K562 (cell line): ENCODE data around the gene PTGER4. TPM values are rescaled to one million over a fixed set of nuclear protein-coding genes. Genes with fewer than 3 reads are reported as not detected.

Source experiments
- ATAC-seq: fragments of 200-7000 bp; cut with Tn5 transposase; 3 replicates; pipeline ENCODE4 v1.9.1; 2020; ENCODE audit warnings: moderate library complexity
- BruUV-seq: library from RNA; stranded (reverse); fragments of 400-500 nt; replicated peaks from 2 replicates; lab custom pipeline; 2021; lab: Mats Ljungman, UMichigan
- CTCF ChIA-PET: fragments of 300-600 bp; formaldehyde crosslinking; extraction: SDS; loops from one replicate; lab custom pipeline; 2021; ENCODE audit warnings: low intra/inter-chr PET ratio; lab: Yijun Ruan, JAX
- POLR2A ChIA-PET: fragments of 300-600, 350-650 bp; sonication (Branson Sonifier 250); formaldehyde crosslinking; extraction: SDS; loops from one replicate; lab custom pipeline; 2021; ENCODE audit warnings: antibody characterized with exemption, inconsistent platforms; lab: Yijun Ruan, JAX
- DNase-seq, 4 experiments: peaks; one replicate each; pipeline versions ENCODE4 v3.0.0 to v3.0.0-alpha.2; 2011 to 2018; ENCODE audit warnings: low spot score in 3 of 4, mixed read lengths in 3 of 4; ENCODE audit errors: extremely low read depth in 1 of 4
- FAIRE-seq: peaks from 2 replicates; lab custom pipeline; 2011; peaks lifted over from hg19 to GRCh38; lab: Jason Lieb, UNC
- H2AFZ ChIP-seq: 2 replicates; pipeline ENCODE4 v1.6.0; 2011; ENCODE audit warnings: low read depth, low read length, control low read depth, inconsistent platforms
- H3K27ac ChIP-seq: fragments of 200-600 bp; 3 replicates; pipeline ENCODE4 v1.8.0; 2011; ENCODE audit warnings: low read depth, mild to moderate bottlenecking, control low read depth, inconsistent platforms, low read length, moderate library complexity, mixed read lengths; ENCODE audit errors: extremely low read depth
- H3K27me3 ChIP-seq, 2 experiments: fragments of 300-600 bp in 1 of 2; 2 replicates in 1 of 2; 3 replicates in 1 of 2; pipeline versions ENCODE4 v1.6.0 to v1.8.0; 2011; ENCODE audit warnings: inconsistent platforms in 2 of 2, low read length in 2 of 2, mild to moderate bottlenecking in 1 of 2, mixed read lengths in 1 of 2, moderate library complexity in 1 of 2; ENCODE audit not compliant: control insufficient read depth in 2 of 2, insufficient read depth in 2 of 2
- H3K36me3 ChIP-seq: fragments of 300-600 bp; 3 replicates; pipeline ENCODE4 v1.8.0; 2011; ENCODE audit warnings: mild to moderate bottlenecking, low read length, inconsistent platforms; ENCODE audit not compliant: control insufficient read depth, insufficient read depth
- H3K4me1 ChIP-seq, 2 experiments: fragments of 200-600 bp in 1 of 2; replicated peaks in 1 of 2; 2 replicates in 1 of 2; 3 replicates in 1 of 2; pipeline versions ENCODE4 v1.5.1 to v1.8.0; 2011; ENCODE audit warnings: inconsistent platforms in 2 of 2, low read length in 2 of 2, mild to moderate bottlenecking in 1 of 2, mixed read lengths in 1 of 2, moderate library complexity in 1 of 2; ENCODE audit not compliant: control insufficient read depth in 2 of 2, insufficient read depth in 2 of 2
- H3K4me2 ChIP-seq: 2 replicates; pipeline ENCODE4 v1.6.1; 2011; ENCODE audit warnings: low read length, control low read depth, inconsistent platforms, mixed read lengths; ENCODE audit not compliant: insufficient read depth
- H3K4me3 ChIP-seq: fragments of 200-600 bp; sonication (generic), shearing (Covaris generic); 2 replicates; pipeline ENCODE4 v1.5.1; 2016; ENCODE audit warnings: control low read depth, inconsistent platforms
- H3K79me2 ChIP-seq: fragments of 200-600 bp; 3 replicates; pipeline ENCODE4 v1.8.0; 2011; ENCODE audit warnings: low read length, inconsistent platforms; ENCODE audit not compliant: control insufficient read depth, insufficient read depth
- H3K9ac ChIP-seq, 2 experiments: 2 replicates each; pipeline versions ENCODE4 v1.6.0 to v1.6.1; 2011; ENCODE audit warnings: low read depth in 2 of 2, low read length in 2 of 2, control low read depth in 1 of 2, inconsistent platforms in 1 of 2, mild to moderate bottlenecking in 1 of 2, mixed read lengths in 1 of 2; ENCODE audit not compliant: insufficient read depth in 1 of 2
- H3K9me1 ChIP-seq: one replicate; pipeline ENCODE4 v1.6.0; 2011; ENCODE audit warnings: inconsistent platforms, mild to moderate bottlenecking, low read length, moderate library complexity; ENCODE audit not compliant: control insufficient read depth, insufficient read depth
- H3K9me3 ChIP-seq: replicated peaks from 2 replicates; pipeline ENCODE4 v1.5.1; 2011; ENCODE audit warnings: low read depth, low read length, inconsistent platforms; ENCODE audit not compliant: control insufficient read depth, insufficient read depth
- H4K20me1 ChIP-seq: replicated peaks from 2 replicates; pipeline ENCODE4 v1.6.1; 2011; ENCODE audit warnings: low read length, inconsistent platforms, mixed read lengths; ENCODE audit not compliant: control insufficient read depth, insufficient read depth
- CBX3 ChIP-seq, 2 experiments: IDR thresholded peaks; 1 replicate in 1 of 2; 2 replicates in 1 of 2; pipeline ENCODE4 v1.6.1; 2012; ENCODE audit warnings: inconsistent platforms in 2 of 2, low read length in 2 of 2, borderline replicate concordance in 1 of 2, control low read depth in 1 of 2
- E2F6 ChIP-seq, 2 experiments: IDR thresholded peaks; 2 replicates each; pipeline ENCODE4 v1.6.1; 2011; ENCODE audit warnings: borderline replicate concordance in 1 of 2, control low read depth in 1 of 2, low read depth in 1 of 2, low read length in 1 of 2, mild to moderate bottlenecking in 1 of 2, mixed read lengths in 1 of 2, moderate library complexity in 1 of 2; ENCODE audit not compliant: insufficient read depth in 1 of 2, insufficient read length in 1 of 2, poor library complexity in 1 of 2, severe bottlenecking in 1 of 2; ENCODE audit errors: extremely low read depth in 1 of 2
- EWSR1 ChIP-seq: fragments of 450-650 bp; IDR thresholded peaks from 2 replicates; pipeline ENCODE4 v1.6.1; 2018; ENCODE audit warnings: borderline replicate concordance, mild to moderate bottlenecking, low read depth, moderate library complexity; ENCODE audit not compliant: partially characterized antibody
- HDAC3 ChIP-seq: fragments of 450-650 bp; IDR thresholded peaks from 2 replicates; pipeline ENCODE4 v1.6.1; 2018; ENCODE audit warnings: borderline replicate concordance, mild to moderate bottlenecking, moderate library complexity; ENCODE audit not compliant: partially characterized antibody
- IRF9 ChIP-seq: fragments of 450-650 bp; IDR thresholded peaks from 2 replicates; pipeline ENCODE4 v1.6.1; 2016; ENCODE audit warnings: missing biosample characterization, missing genetic modification characterization
- KDM5B ChIP-seq: fragments of 200-600 bp; sonication (generic); IDR thresholded peaks from 2 replicates; pipeline ENCODE4 v1.6.1; 2012; ENCODE audit warnings: low read depth, mild to moderate bottlenecking, moderate library complexity, low read length, control low read depth, inconsistent platforms; ENCODE audit not compliant: insufficient replicate concordance
- PREB ChIP-seq: sonication (generic); formaldehyde crosslinking; IDR thresholded peaks from 2 replicates; pipeline ENCODE4 v1.8.1; 2023; ENCODE audit warnings: mild to moderate bottlenecking, missing genetic modification reagents
- PTRF ChIP-seq: fragments of 450-650 bp; IDR thresholded peaks from 2 replicates; pipeline ENCODE4 v1.6.1; 2016; ENCODE audit warnings: mild to moderate bottlenecking, missing genetic modification characterization, missing compliant biosample characterization
- PYGO2 ChIP-seq: fragments of 450-650 bp; IDR thresholded peaks from 2 replicates; pipeline ENCODE4 v1.6.1; 2016; ENCODE audit warnings: mild to moderate bottlenecking, missing genetic modification characterization, moderate library complexity, missing compliant biosample characterization
- SAP30 ChIP-seq: fragments of 200-600 bp; sonication (generic); IDR thresholded peaks from 2 replicates; pipeline ENCODE4 v1.6.1; 2012; ENCODE audit warnings: borderline replicate concordance, low read depth, mild to moderate bottlenecking, moderate library complexity, low read length, control low read depth, inconsistent platforms; ENCODE audit not compliant: insufficient read depth, poor library complexity, severe bottlenecking
- SP2 ChIP-seq: IDR thresholded peaks from 2 replicates; pipeline ENCODE4 v1.6.1; 2011; ENCODE audit warnings: mild to moderate bottlenecking, low read depth, low read length, moderate library complexity; ENCODE audit not compliant: poor library complexity, severe bottlenecking; ENCODE audit errors: extremely low read depth
- TCF15 ChIP-seq: fragments of 250-450 bp; sonication (Bioruptor Pico); IDR thresholded peaks from 2 replicates; pipeline ENCODE4 v1.8.0; 2022; ENCODE audit warnings: moderate library complexity, mild to moderate bottlenecking, inconsistent platforms
- WGBS: fragments of 100-300 bp; shearing (Covaris generic); methylation state at CpG from one replicate; pipeline ENCODE4 v1.1.6; 2016; ENCODE audit warnings: low coverage, mixed read lengths; ENCODE audit not compliant: insufficient coverage; ENCODE audit errors: missing lambda C conversion rate; 5-methylcytosine and 5-hydroxymethylcytosine counted together
- in situ Hi-C: fragments of 300-500 bp; cut with MboI; formaldehyde crosslinking; loops from 4 replicates; pipeline ENCODE4 v1.15.0; 2018; ENCODE audit warnings: inconsistent platforms, mixed read lengths
- intact Hi-C: fragments of 100-400 bp; cut with micrococcal nuclease; formaldehyde crosslinking; loops from 2 replicates; pipeline ENCODE4 v1.14.2; 2022
- polyA plus RNA-seq, 8 experiments: library from polyadenylated mRNA; depleted of rRNA in 4 of 8; stranded (reverse) in 5 of 8; unstranded in 3 of 8; fragments of >200 nt; fragmentation: Nextera tagmentation in 2 of 8; fragmentation: Illumina TruSeq in 1 of 8; extraction: Ambion mirVana in 2 of 8; extraction: Trizol in 1 of 8; gene quantifications; 2 replicates each; pipeline versions ENCODE4 v1.2.1 to v1.2.3, GENCODE V29; 2011 to 2014; ENCODE audit warnings: inconsistent platforms in 1 of 8, missing spikeins in 1 of 8
- total RNA-seq, 7 experiments: library from RNA; depleted of rRNA in 6 of 7; stranded (reverse); fragments of >200 nt in 6 of 7; fragmentation: Illumina TruSeq in 2 of 7; extraction: Trizol in 2 of 7; gene quantifications; 2 replicates each; pipeline versions ENCODE4 v1.2.1 to v1.2.3, GENCODE V29; 2011 to 2021; ENCODE audit warnings: low replicate concordance in 1 of 7

The PTGER4 gene
- total and polyA plus RNA-seq, 9 of the 15 experiments (the other 6 are each of a cell fraction or from before 2014, with no cell fraction given), result 0.31 TPM; not detected in 8

- POLR2A ChIA-PET, result interaction anchor here (0.6 kb wide), 1 partner anchor 894 kb away, joined by 3 read pairs; no protein-coding TSS in a partner anchor
- WGBS, result 56% methylated on average over 2 of the region's 2 CpGs
- ATAC-seq, result no peak
- Histone ChIP-seq H3K36me3 (no peaks in the 10 kb centered on the region), H3K4me2 (no peak overlapping the region)
- TF ChIP-seq PREB (CRISPR knock-in tag) (no peak), E2F6 (IDR thresholded peaks at IDR 0.05; ENCODE audit: borderline replicate concordance in 1 of 2, extremely low read depth in 1 of 2, insufficient read depth in 1 of 2, insufficient read length in 1 of 2, low read depth in 1 of 2, low read length in 1 of 2, poor library complexity in 1 of 2, severe bottlenecking in 1 of 2) (no peak), CBX3 (IDR thresholded peaks at IDR 0.05; ENCODE audit: borderline replicate concordance in 1 of 2, low read length in 2 of 2) (no peak), KDM5B (no peak), SP2 (no peak), TCF15 (CRISPR knock-in tag) (no peak), PYGO2 (tag) (no peak), IRF9 (tag) (no peak), HDAC3 (no peak), EWSR1 (no peak), SAP30 (no peak), PTRF (tag) (no peak)
- TF ChIP-seq, all 486 proteins: peak for 0
- no peak overlapping the region for H3K27ac ChIP-seq
- intact Hi-C loops (loop anchor here (5.0 kb wide), 2 partner anchors 142 to 1153 kb away; no protein-coding TSS in a partner anchor), in situ Hi-C loops (no loop called here)
- H3K4me1 ChIP-seq, result peaks cover 0 to 7% of the 10 kb centered on the region in 2 experiments; a peak in 2 of 5 replicates
- BruUV-seq, result no TSS peak
- DNase-seq (no peak), FAIRE-seq (no peak)
- H3K9me1 ChIP-seq, result no peaks in the 10 kb centered on the region
- CTCF ChIA-PET, result interaction anchor here (0.6 to 1.1 kb wide), 2 partner anchors 47 to 1156 kb away, joined by 3 to 6 read pairs; no protein-coding TSS in a partner anchor
- H3K79me2 ChIP-seq, result no peaks in the 10 kb centered on the region
- no peak overlapping the region for H3K4me3 ChIP-seq
- peaks cover 3% of the 10 kb centered on the region; the same call in 1 of the 2 replicates for H4K20me1 ChIP-seq
- no peaks in the 10 kb centered on the region for H3K9me3 ChIP-seq
- H3K9ac ChIP-seq, result no peak overlapping the region
- no peaks in the 10 kb centered on the region for H3K27me3 ChIP-seq
- H2AFZ ChIP-seq, result no peak overlapping the region
Observed at GRCh38 chr5:40734986-40735385, 55.3 kb downstream of the PTGER4 start.
